IMR-90 (cell line): ENCODE results near the gene MRPL28. TPM values are rescaled to one million over a fixed set of nuclear protein-coding genes. Genes with fewer than 3 reads are reported as not detected.

Experiments
- ATAC-seq: fragments of 200-7000 bp; cut with Tn5 transposase; 2 replicates; pipeline ENCODE4 v1.9.1; 2020; ENCODE audit warnings: low read depth, mild to moderate bottlenecking, moderate library complexity
- BruUV-seq: library from RNA; stranded (reverse); fragments of 400-500 nt; replicated peaks from 2 replicates; lab custom pipeline; 2021; lab: Mats Ljungman, UMichigan
- CTCF ChIA-PET: fragments of 300-600 bp; formaldehyde crosslinking; extraction: SDS; loops from one replicate; lab custom pipeline; 2021; ENCODE audit warnings: antibody characterized with exemption; lab: Yijun Ruan, JAX
- POLR2A ChIA-PET: fragments of 300-600 bp; sonication (Branson Sonifier 250); formaldehyde crosslinking; loops from one replicate; lab custom pipeline; 2022; ENCODE audit warnings: antibody characterized with exemption; ENCODE audit not compliant: unreplicated experiment; lab: Charles Lee
- DNase-seq: peaks from one replicate; pipeline ENCODE4 v3.0.0; 2013
- H2AFZ ChIP-seq: replicated peaks from 2 replicates; pipeline ENCODE3; 2013; ENCODE audit warnings: low read length, mild to moderate bottlenecking; ENCODE audit not compliant: poor library complexity
- H2AK5ac ChIP-seq: 2 replicates; pipeline ENCODE4 v1.6.1; 2013; ENCODE audit warnings: low read depth, low read length, inconsistent platforms
- H2AK9ac ChIP-seq: replicated peaks from 2 replicates; pipeline ENCODE3; 2013; ENCODE audit warnings: mild to moderate bottlenecking, low read depth, low read length, moderate library complexity; ENCODE audit not compliant: poor library complexity
- H2BK120ac ChIP-seq: 2 replicates; pipeline ENCODE4 v1.6.1; 2013; ENCODE audit warnings: low read depth, low read length, inconsistent platforms
- H2BK15ac ChIP-seq: 3 replicates; pipeline ENCODE4 v1.6.1; 2013; ENCODE audit warnings: low read depth, low read length, inconsistent platforms
- H2BK20ac ChIP-seq: 2 replicates; pipeline ENCODE4 v1.6.1; 2013; ENCODE audit warnings: low read depth, mild to moderate bottlenecking, inconsistent platforms, low read length, moderate library complexity
- H2BK5ac ChIP-seq: 2 replicates; pipeline ENCODE4 v1.6.1; 2013; ENCODE audit warnings: mild to moderate bottlenecking, low read depth, low read length, inconsistent platforms; ENCODE audit not compliant: poor library complexity, severe bottlenecking
- H3K14ac ChIP-seq: replicated peaks from 2 replicates; pipeline ENCODE4 v1.6.1; 2013; ENCODE audit warnings: low read depth, low read length, inconsistent platforms
- H3K18ac ChIP-seq: 2 replicates; pipeline ENCODE4 v1.6.1; 2013; ENCODE audit warnings: low read depth, low read length, control low read depth
- H3K23ac ChIP-seq: 2 replicates; pipeline ENCODE4 v1.6.1; 2013; ENCODE audit warnings: low read depth, low read length, inconsistent platforms
- H3K27ac ChIP-seq: 2 replicates; pipeline ENCODE4 v1.5.1; 2013; ENCODE audit warnings: mild to moderate bottlenecking, control low read depth, low read length; ENCODE audit not compliant: insufficient read depth
- H3K27me3 ChIP-seq: 2 replicates; pipeline ENCODE4 v1.6.1; 2013; ENCODE audit warnings: low read length; ENCODE audit not compliant: control insufficient read depth, insufficient read depth
- H3K36me3 ChIP-seq: 2 replicates; pipeline ENCODE4 v1.6.1; 2013; ENCODE audit warnings: low read length, mixed read lengths; ENCODE audit not compliant: control insufficient read depth, insufficient read depth
- H3K4ac ChIP-seq: 2 replicates; pipeline ENCODE4 v1.6.1; 2013; ENCODE audit warnings: low read depth, low read length, inconsistent platforms
- H3K4me1 ChIP-seq: 2 replicates; pipeline ENCODE4 v1.6.1; 2013; ENCODE audit warnings: low read length, mixed read lengths; ENCODE audit not compliant: control insufficient read depth, insufficient read depth
- H3K4me2 ChIP-seq: 2 replicates; pipeline ENCODE4 v1.6.1; 2013; ENCODE audit warnings: low read depth, mild to moderate bottlenecking, control low read depth, low read length, moderate library complexity
- H3K4me3 ChIP-seq: 2 replicates; pipeline ENCODE4 v1.5.1; 2013; ENCODE audit warnings: low read depth, mild to moderate bottlenecking, control low read depth, low read length, moderate library complexity; ENCODE audit not compliant: insufficient read depth
- H3K56ac ChIP-seq: 2 replicates; pipeline ENCODE4 v1.6.1; 2013; ENCODE audit warnings: low read length, inconsistent platforms; ENCODE audit not compliant: insufficient read depth; ENCODE audit errors: extremely low read depth
- H3K79me1 ChIP-seq, 2 experiments: 2 replicates each; pipeline ENCODE4 v1.6.1; 2013; ENCODE audit warnings: low read length in 2 of 2, inconsistent platforms in 1 of 2, low read depth in 1 of 2
- H3K9ac ChIP-seq: 2 replicates; pipeline ENCODE4 v1.6.1; 2013; ENCODE audit warnings: low read depth, low read length, control low read depth
- H3K9me1 ChIP-seq: 2 replicates; pipeline ENCODE4 v1.6.1; 2013; ENCODE audit warnings: low read length, inconsistent platforms; ENCODE audit not compliant: insufficient read depth
- H3K9me3 ChIP-seq: 2 replicates; pipeline ENCODE4 v1.6.1; 2013; ENCODE audit warnings: low read length; ENCODE audit not compliant: control insufficient read depth, insufficient read depth
- H4K20me1 ChIP-seq: 2 replicates; pipeline ENCODE4 v1.6.1; 2013; ENCODE audit warnings: low read length, inconsistent platforms; ENCODE audit not compliant: insufficient read depth
- H4K5ac ChIP-seq: 2 replicates; pipeline ENCODE4 v1.6.1; 2013; ENCODE audit warnings: mild to moderate bottlenecking, low read depth, low read length, control low read depth
- H4K8ac ChIP-seq, 2 experiments: 2 replicates each; pipeline ENCODE4 v1.6.1; 2013; ENCODE audit warnings: low read depth in 2 of 2, low read length in 2 of 2, control low read depth in 1 of 2, inconsistent platforms in 1 of 2
- H4K91ac ChIP-seq: 2 replicates; pipeline ENCODE4 v1.6.1; 2013; ENCODE audit warnings: low read depth, low read length, inconsistent platforms; ENCODE audit not compliant: insufficient read depth
- BHLHE40 ChIP-seq: fragments of 150-350 bp; IDR thresholded peaks from 2 replicates; pipeline ENCODE4 v1.6.1; 2016; ENCODE audit warnings: mild to moderate bottlenecking, low read depth, low read length
- CEBPB ChIP-seq: IDR thresholded peaks from 2 replicates; pipeline ENCODE4 v1.6.1; 2012; ENCODE audit warnings: low read depth, low read length, improper control_type of control experiment
- MXI1 ChIP-seq: IDR thresholded peaks from 2 replicates; pipeline ENCODE4 v1.6.1; 2012; ENCODE audit warnings: low read depth, mild to moderate bottlenecking, low read length, moderate library complexity, borderline replicate concordance
- NFE2L2 ChIP-seq: fragments of 150-350 bp; IDR thresholded peaks from 2 replicates; pipeline ENCODE4 v1.6.1; 2016; ENCODE audit warnings: low read depth, mild to moderate bottlenecking, low read length
- POLR2A ChIP-seq: IDR thresholded peaks from 2 replicates; pipeline ENCODE4 v1.6.1; 2012; ENCODE audit warnings: mild to moderate bottlenecking, low read depth, low read length
- RCOR1 ChIP-seq: IDR thresholded peaks from 2 replicates; pipeline ENCODE4 v1.6.1; 2012; ENCODE audit warnings: mild to moderate bottlenecking, low read length, improper control_type of control experiment; ENCODE audit not compliant: insufficient replicate concordance
- SMC3 ChIP-seq: fragments of 150-350 bp; IDR thresholded peaks from 2 replicates; pipeline ENCODE4 v1.6.1; 2016; ENCODE audit warnings: low read depth, mild to moderate bottlenecking, antibody characterized with exemption, low read length, moderate library complexity
- WGBS, 2 experiments: methylation state at CpG; one replicate each; pipeline versions ENCODE4 v1.1.5 to v1.1.7; 2013; ENCODE audit warnings: missing lambda C conversion rate in 2 of 2; ENCODE audit not compliant: insufficient read length in 1 of 2; ENCODE audit errors: extremely low coverage in 2 of 2; 5-methylcytosine and 5-hydroxymethylcytosine counted together
- dilution Hi-C: fragments of 300-500 bp; cut with HindIII; formaldehyde crosslinking; loops from one replicate; pipeline ENCODE4 v1.14.3; 2018; ENCODE audit warnings: low sequenced_read_pairs; ENCODE audit not compliant: unreplicated experiment
- in situ Hi-C: fragments of 300-500 bp; cut with MboI; formaldehyde crosslinking; loops from 3 replicates; pipeline ENCODE4 v1.14.3; 2019; ENCODE audit warnings: low sequenced_read_pairs, inconsistent platforms, mixed read lengths
- intact Hi-C: fragments of 100-400 bp; cut with micrococcal nuclease; formaldehyde crosslinking; loops from 2 replicates; pipeline ENCODE4 v1.10.0; 2022
- polyA plus RNA-seq, 3 experiments: library from polyadenylated mRNA; depleted of rRNA; stranded (reverse); fragments of >200 nt; gene quantifications; 2 replicates each; pipeline ENCODE4 v1.2.3, GENCODE V29; 2012; ENCODE audit warnings: low replicate concordance in 1 of 3
- total RNA-seq: library from RNA; depleted of rRNA; stranded (reverse); fragments of >200 nt; gene quantifications from 2 replicates; pipeline ENCODE4 v1.2.3, GENCODE V29; 2012
- TF ChIP-seq, protein P1 (sequence below): fragments of 150-350 bp; IDR thresholded peaks from 2 replicates; pipeline ENCODE4 v1.6.1; 2016; ENCODE audit warnings: low read depth, mild to moderate bottlenecking, low read length, moderate library complexity, borderline replicate concordance

The MRPL28 gene
- total and polyA plus RNA-seq, 2 of the 4 experiments (the other 2 are of a cell fraction): 104 to 181 TPM

DNA sequence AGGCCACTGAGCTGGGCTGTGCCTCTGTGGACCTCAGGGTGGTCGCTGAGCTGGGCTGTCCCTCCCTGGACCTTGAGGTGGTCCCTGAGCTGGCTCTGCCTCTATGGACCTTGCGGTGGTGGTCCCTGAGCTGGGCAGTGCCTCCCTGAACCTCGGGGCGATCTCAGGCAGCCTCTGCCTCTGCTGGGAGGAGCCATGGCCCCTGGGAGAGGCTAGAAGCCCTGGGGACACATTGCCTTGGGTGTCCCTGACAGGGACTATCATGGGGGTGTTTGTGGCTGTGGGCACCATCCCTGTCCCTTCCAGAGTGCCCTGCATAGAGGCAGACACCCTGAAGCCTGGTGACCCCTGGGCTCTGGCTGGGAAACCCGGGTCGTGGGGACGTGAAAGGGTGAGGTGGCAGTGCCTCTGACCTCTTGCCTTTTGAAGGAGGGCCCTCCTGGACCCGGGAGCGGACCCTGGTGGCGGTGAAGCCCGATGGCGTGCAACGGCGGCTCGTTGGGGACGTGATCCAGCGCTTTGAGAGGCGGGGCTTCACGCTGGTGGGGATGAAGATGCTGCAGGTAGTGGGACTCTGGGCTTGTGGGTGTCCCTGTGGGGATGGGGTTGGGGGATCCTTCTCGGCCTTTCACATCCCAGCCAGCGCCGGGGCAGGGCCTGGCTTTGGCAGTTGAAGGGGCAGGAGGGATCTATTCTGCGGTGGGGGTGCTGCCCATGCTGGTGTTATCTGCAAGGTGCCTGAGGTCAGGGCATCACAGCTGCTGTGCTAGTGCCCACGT is 28.4 kb upstream of the MRPL28 start:
- Histone ChIP-seq H4K5ac (no peak overlapping the region), H3K36me3 (peaks cover 19% of the 10 kb centered on the region), H3K4me3 (no peak overlapping the region), H2BK120ac (no peak overlapping the region), H4K91ac (no peak overlapping the region), H3K4me1 (peaks cover 4% of the 10 kb centered on the region), H3K9me3 (no peaks in the 10 kb centered on the region), H3K23ac (no peak overlapping the region), H3K9me1 (0 out of 2 replicates have a peak, but pooled peaks cover 7% of the 10 kb centered on the region), H2BK5ac (no peak overlapping the region), H2BK20ac (no peak overlapping the region), H2BK15ac (no peak overlapping the region), H3K4ac (peak overlapping the region; percentile 2; the same call in 1 of the 2 replicates), H2AFZ (no peak overlapping the region), H4K8ac (no peak overlapping the region), H3K14ac (no peak overlapping the region), H2AK9ac (peak overlapping the region; percentile 89), H3K9ac (no peak overlapping the region), H3K27me3 (no peaks in the 10 kb centered on the region), H3K18ac (no peak overlapping the region), H3K56ac (no peak overlapping the region), H4K20me1 (peaks cover 15% of the 10 kb centered on the region; the same call in 1 of the 2 replicates), H3K27ac (no peak overlapping the region), H3K4me2 (no peak overlapping the region), H3K79me1 (peaks cover 4 to 43% of the 10 kb centered on the region in 2 experiments), H2AK5ac (no peak overlapping the region; the same call in 1 of the 2 replicates)
- intact Hi-C loops: loop anchor here (10.0 kb wide), 1 partner anchor 86 kb away; no protein-coding TSS in a partner anchor
- POLR2A ChIA-PET: no interaction called here
- 75% methylated on average over 9 of the region's 24 CpGs; no CpG with 5 or more reads in 1 of the 2 experiments for WGBS, 2 experiments
- ATAC-seq: no peak
- in situ Hi-C loops: loop anchor here (10.0 kb wide), 1 partner anchor 246 kb away; the partner anchor contains the start of genes MCRIP2 and WDR90
- CTCF ChIA-PET: no interaction called here
- dilution Hi-C loops: no loop called here
- DNase-seq: no peak
- no peak for TF ChIP-seq POLR2A
- TF ChIP-seq CEBPB: no peak
- TF ChIP-seq, protein P1, sequence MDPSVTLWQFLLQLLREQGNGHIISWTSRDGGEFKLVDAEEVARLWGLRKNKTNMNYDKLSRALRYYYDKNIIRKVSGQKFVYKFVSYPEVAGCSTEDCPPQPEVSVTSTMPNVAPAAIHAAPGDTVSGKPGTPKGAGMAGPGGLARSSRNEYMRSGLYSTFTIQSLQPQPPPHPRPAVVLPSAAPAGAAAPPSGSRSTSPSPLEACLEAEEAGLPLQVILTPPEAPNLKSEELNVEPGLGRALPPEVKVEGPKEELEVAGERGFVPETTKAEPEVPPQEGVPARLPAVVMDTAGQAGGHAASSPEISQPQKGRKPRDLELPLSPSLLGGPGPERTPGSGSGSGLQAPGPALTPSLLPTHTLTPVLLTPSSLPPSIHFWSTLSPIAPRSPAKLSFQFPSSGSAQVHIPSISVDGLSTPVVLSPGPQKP: no peak
- TF ChIP-seq RCOR1: no peak
- TF ChIP-seq SMC3: no peak
- TF ChIP-seq NFE2L2: no peak
- no peak for TF ChIP-seq MXI1
- no peak for TF ChIP-seq BHLHE40
- BruUV-seq: no TSS peak
